ENCODE measurements around the gene KIFC3.

- TF ChIP-seq CTCF (IDR thresholded peaks at IDR 0.05) (no peak), EP300 (IDR thresholded peaks at IDR 0.05) (no peak), POLR2A (IDR thresholded peaks at IDR 0.05; ENCODE audit: low read depth) (no peak)
These were observed 92.6 kb downstream of the KIFC3 start for GRCh38 chr16:57709663-57710062.
